Activated B cell treated with CpG ODN at 0.5 μM for 24 hours (primary cell): ENCODE results near the gene ARFGAP1. TPM values are rescaled to one million over a fixed set of nuclear protein-coding genes. Genes with fewer than 3 reads are reported as not detected.
A peak's percentile ranks its signal among the peaks of the same experiment; 100 is the strongest.

Experiments
- ATAC-seq: fragments of 200-7000 bp; cut with Tn5 transposase; one replicate; pipeline ENCODE4 v1.10.0; 2021; ENCODE audit warnings: low read depth, mild to moderate bottlenecking, moderate library complexity
- CTCF ChIA-PET: fragments of 350-600 bp; sonication (Branson Sonifier 250); formaldehyde crosslinking; loops from one replicate; lab custom pipeline; 2021; ENCODE audit warnings: antibody characterized with exemption; lab: Charles Lee
- POLR2A ChIA-PET: fragments of 350-600 bp; sonication (Branson Sonifier 250); formaldehyde crosslinking; loops from one replicate; lab custom pipeline; 2021; ENCODE audit warnings: antibody characterized with exemption; lab: Charles Lee
- DNase-seq: peaks from one replicate; pipeline ENCODE4 v3.0.0; 2022
- H3K27ac Mint-ChIP-seq: one replicate; pipeline ENCODE4 v1.8.0; 2020; ENCODE audit warnings: mixed read lengths
- H3K27me3 Mint-ChIP-seq: one replicate; pipeline ENCODE4 v1.8.0; 2021; ENCODE audit warnings: mixed read lengths
- H3K36me3 Mint-ChIP-seq: one replicate; pipeline ENCODE4 v1.8.0; 2021; ENCODE audit warnings: low read depth, mixed read lengths
- H3K4me1 Mint-ChIP-seq: one replicate; pipeline ENCODE4 v1.8.0; 2021; ENCODE audit warnings: mixed read lengths
- H3K4me3 Mint-ChIP-seq: one replicate; pipeline ENCODE4 v1.8.0; 2020; ENCODE audit warnings: mild to moderate bottlenecking, mixed read lengths
- H3K9me3 Mint-ChIP-seq: one replicate; pipeline ENCODE4 v1.8.0; 2020; ENCODE audit warnings: mixed read lengths
- CTCF ChIP-seq: fragments of 200-600 bp; IDR thresholded peaks from one replicate; pipeline ENCODE4 v1.8.0; 2022; ENCODE audit warnings: antibody characterized with exemption, mild to moderate bottlenecking
- intact Hi-C: fragments of 100-400 bp; cut with micrococcal nuclease; formaldehyde crosslinking; loops from one replicate; pipeline ENCODE4 v1.15.1; 2024
- total RNA-seq: library from RNA; stranded (reverse); gene quantifications from 2 replicates; pipeline ENCODE4 v1.2.3, GENCODE V29; 2022

Gene ARFGAP1
- total RNA-seq, 1 donor from 2014 or later: 85.8 TPM

DNA sequence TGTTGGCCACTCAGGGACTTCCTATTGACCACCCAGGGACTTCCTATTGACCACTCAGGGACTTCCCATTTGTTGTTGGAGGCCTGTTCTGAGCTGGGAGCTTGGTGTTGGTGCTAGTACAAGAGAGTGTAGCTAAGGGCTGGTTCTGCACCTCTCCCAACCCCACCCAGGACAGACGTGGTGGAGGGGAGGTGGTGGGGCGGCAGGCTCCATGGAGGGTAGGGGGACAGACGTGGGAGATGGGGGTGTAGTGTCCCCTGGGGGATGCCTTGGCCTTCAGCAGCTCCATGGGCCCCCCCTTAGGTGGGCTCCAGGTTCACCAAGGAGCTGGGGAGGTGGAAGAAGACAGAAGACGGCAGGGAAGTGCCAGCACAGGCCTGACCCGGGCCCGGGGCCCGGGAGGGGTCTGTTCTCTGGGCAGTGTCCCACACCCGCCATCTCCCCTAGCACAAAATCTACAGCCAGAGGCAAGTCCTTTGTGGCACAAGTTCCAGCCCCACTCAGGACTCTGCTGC lies 54.7 kb downstream of the ARFGAP1 start:
- Mint-ChIP-seq H3K9me3 (peaks cover 8% of the 10 kb centered on the region), H3K4me3 (no peak overlapping the region), H3K27me3 (no peaks in the 10 kb centered on the region), H3K27ac (peak overlapping the region; percentile 50), H3K4me1 (peaks cover 11% of the 10 kb centered on the region), H3K36me3 (no peaks in the 10 kb centered on the region)
- ChIA-PET POLR2A (no interaction called here), CTCF (no interaction called here)
- intact Hi-C loops: no loop called here
- no peak for TF ChIP-seq CTCF
- no peak for ATAC-seq
- DNase-seq: no peak

DNA sequence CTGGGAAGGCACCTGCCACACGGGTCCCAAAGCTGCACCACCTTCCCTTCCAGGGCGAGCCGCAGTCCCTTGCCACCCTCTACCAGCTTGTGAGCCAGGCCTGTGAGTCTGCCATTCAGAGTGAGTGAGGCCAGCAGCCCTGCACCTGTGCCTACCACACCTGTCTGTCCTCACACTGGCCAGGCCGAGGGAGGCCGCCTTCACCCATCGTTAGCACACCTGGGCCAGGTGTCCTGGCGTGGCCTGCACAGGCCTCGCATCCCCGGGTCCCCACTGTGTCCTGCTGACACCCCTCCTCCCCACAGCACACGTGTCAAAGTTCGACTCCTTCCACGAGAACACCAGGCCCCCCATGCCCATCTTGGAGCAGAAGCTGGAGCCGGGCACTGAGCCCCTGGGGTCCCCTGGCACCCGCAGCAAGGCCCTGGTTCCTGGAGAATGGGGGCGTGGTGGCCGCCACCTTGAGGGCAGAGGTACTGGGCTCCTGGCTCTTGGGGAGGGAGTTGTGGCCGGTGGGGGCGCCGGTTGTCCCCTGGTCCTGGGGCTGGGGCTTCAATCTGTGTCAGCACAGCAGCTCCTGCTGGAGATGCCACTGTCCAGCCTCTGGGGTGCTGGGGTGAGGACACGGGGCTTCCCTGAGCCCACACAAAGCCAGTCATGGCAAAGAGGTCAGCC lies 55.5 kb downstream of the ARFGAP1 start:
- DNase-seq (no peak), ATAC-seq (no peak)
- H3K27me3 Mint-ChIP-seq: no peaks in the 10 kb centered on the region
- H3K4me1 Mint-ChIP-seq: peaks cover 11% of the 10 kb centered on the region
- POLR2A ChIA-PET: no interaction called here
- CTCF ChIA-PET: no interaction called here
- intact Hi-C loops: no loop called here
- H3K4me3 Mint-ChIP-seq: no peak overlapping the region
- H3K9me3 Mint-ChIP-seq: peaks cover 8% of the 10 kb centered on the region
- no peak overlapping the region for H3K27ac Mint-ChIP-seq
- H3K36me3 Mint-ChIP-seq: no peaks in the 10 kb centered on the region
- no peak for TF ChIP-seq CTCF

- no peak overlapping the region for H3K4me3 Mint-ChIP-seq
- no peaks in the 10 kb centered on the region for H3K36me3 Mint-ChIP-seq
- peaks cover 11% of the 10 kb centered on the region for H3K4me1 Mint-ChIP-seq
- ATAC-seq: no peak
- TF ChIP-seq CTCF: no peak
- ChIA-PET POLR2A (no interaction called here), CTCF (no interaction called here)
- H3K9me3 Mint-ChIP-seq: peaks cover 8% of the 10 kb centered on the region
- intact Hi-C loops: no loop called here
- H3K27me3 Mint-ChIP-seq: peaks cover 2% of the 10 kb centered on the region
- H3K27ac Mint-ChIP-seq: no peak overlapping the region
- no peak for DNase-seq
These were observed 56.2 kb downstream of the ARFGAP1 start for GRCh38 chr20:63328718-63329275.

DNA sequence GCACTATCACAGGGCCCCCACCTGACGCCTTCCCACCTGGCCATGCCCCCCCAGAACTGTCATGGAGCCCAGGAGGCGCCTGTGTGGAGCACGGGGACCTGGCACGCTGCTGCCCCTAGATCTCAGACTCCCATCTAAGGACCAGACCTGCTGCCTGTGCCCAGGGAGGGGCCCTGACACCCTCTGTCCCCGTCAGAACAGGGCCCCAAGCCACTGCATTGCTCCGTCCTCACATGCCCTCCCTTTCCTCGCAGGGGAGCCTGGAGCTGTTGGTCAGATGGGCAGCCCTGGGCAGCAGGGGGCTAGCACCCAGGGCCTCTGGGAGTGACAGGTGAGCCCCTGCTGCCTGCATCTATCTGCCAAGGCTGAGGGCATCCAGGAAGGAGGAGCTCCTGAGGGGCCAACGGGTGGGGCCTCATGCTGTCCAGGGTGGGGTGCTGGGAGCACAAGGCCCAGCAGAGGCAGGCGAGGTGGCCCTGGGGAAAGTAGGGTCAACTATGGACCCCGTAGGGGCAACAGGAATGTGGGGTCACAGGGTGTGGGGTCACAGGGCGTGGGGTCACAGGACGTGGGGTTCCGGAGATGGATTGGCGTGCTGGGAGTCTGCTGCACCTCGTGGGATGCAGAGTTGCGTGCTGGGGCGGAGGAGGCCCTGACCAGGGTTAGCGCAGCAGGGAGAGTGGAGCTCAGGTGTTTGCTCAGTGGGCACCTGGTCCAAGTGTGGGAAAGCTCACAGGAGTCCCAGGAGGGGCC lies 56.9 kb downstream of the ARFGAP1 start:
- H3K36me3 Mint-ChIP-seq: no peaks in the 10 kb centered on the region

More for the DNA sequence above, 56.9 kb downstream of the ARFGAP1 start:
- H3K4me3 Mint-ChIP-seq: no peak overlapping the region
- H3K9me3 Mint-ChIP-seq: peaks cover 8% of the 10 kb centered on the region
- DNase-seq (no peak), ATAC-seq (no peak)
- no peak for TF ChIP-seq CTCF
- intact Hi-C loops: no loop called here
- H3K27me3 Mint-ChIP-seq: peaks cover 4% of the 10 kb centered on the region
- CTCF ChIA-PET: no interaction called here
- H3K4me1 Mint-ChIP-seq: peaks cover 11% of the 10 kb centered on the region
- H3K27ac Mint-ChIP-seq: no peak overlapping the region
- POLR2A ChIA-PET: no interaction called here
